HL-60 (cell line): ENCODE measurements around the gene MME.

Experiments used
- DNase-seq, 2 experiments: peaks; one replicate each; pipeline ENCODE4 v3.0.0-alpha.2; 2010 to 2020; ENCODE audit warnings: low read depth in 1 of 2, low spot score in 1 of 2
- H3K27ac ChIP-seq: fragments of 250-450 bp; sonication (Bioruptor Pico); replicated peaks from 2 replicates; pipeline ENCODE4 v1.5.1; 2020; ENCODE audit warnings: mild to moderate bottlenecking, moderate library complexity
- H3K27me3 ChIP-seq: fragments of 250-450 bp; sonication (Bioruptor Pico); 2 replicates; pipeline ENCODE4 v1.5.1; 2021; ENCODE audit warnings: mild to moderate bottlenecking, moderate library complexity; ENCODE audit not compliant: insufficient read depth, poor library complexity, severe bottlenecking
- H3K4me3 ChIP-seq: replicated peaks from 2 replicates; pipeline ENCODE4 v1.5.1; 2011; ENCODE audit warnings: mild to moderate bottlenecking, control low read depth, low read length; ENCODE audit not compliant: insufficient read depth
- CTCF ChIP-seq: IDR thresholded peaks from one replicate; pipeline ENCODE4 v1.5.1; 2011; ENCODE audit warnings: low read length, control low read depth, inconsistent platforms; ENCODE audit not compliant: insufficient read depth
- GABPA ChIP-seq: IDR thresholded peaks from 2 replicates; pipeline ENCODE4 v1.6.1; 2012; ENCODE audit warnings: low read depth
- POLR2AphosphoS5 ChIP-seq: IDR thresholded peaks from 2 replicates; pipeline ENCODE4 v1.6.1; 2012; ENCODE audit warnings: low read depth
- REST ChIP-seq: IDR thresholded peaks from 2 replicates; pipeline ENCODE4 v1.6.1; 2012; ENCODE audit warnings: low read depth; ENCODE audit not compliant: insufficient replicate concordance
- SPI1 ChIP-seq: IDR thresholded peaks from 2 replicates; pipeline ENCODE4 v1.6.1; 2012; ENCODE audit warnings: low read depth, mild to moderate bottlenecking, borderline replicate concordance

MME gene

GRCh38 chr3:155086051-155086450 is 5.9 kb downstream of the MME start:
- TF ChIP-seq GABPA (no peak), REST (no peak), SPI1 (no peak), CTCF (no peak), POLR2AphosphoS5 (no peak)
- Histone ChIP-seq H3K27me3 (peaks cover 4% of the 10 kb centered on the region), H3K4me3 (no peak overlapping the region), H3K27ac (no peak overlapping the region)
- no peak for DNase-seq

GRCh38 chr3:155088706-155089345 is 8.7 kb downstream of the MME start:
- no peak for DNase-seq
- Histone ChIP-seq H3K4me3 (no peak overlapping the region), H3K27me3 (no peaks in the 10 kb centered on the region), H3K27ac (no peak overlapping the region)
- TF ChIP-seq CTCF (no peak), GABPA (no peak), POLR2AphosphoS5 (no peak), SPI1 (no peak), REST (no peak)

- TF ChIP-seq CTCF (no peak), POLR2AphosphoS5 (no peak)
- no peak overlapping the region for H3K27ac ChIP-seq
- no peak for DNase-seq
- H3K4me3 ChIP-seq: no peak overlapping the region
- H3K27me3 ChIP-seq: no peaks in the 10 kb centered on the region
These were observed 9.4 kb downstream of the MME start for GRCh38 chr3:155089495-155089894.

GRCh38 chr3:155093261-155093660 is 13.1 kb downstream of the MME start:
- no peak for DNase-seq
- no peak overlapping the region for H3K4me3 ChIP-seq
- no peaks in the 10 kb centered on the region for H3K27me3 ChIP-seq
- TF ChIP-seq GABPA (no peak), REST (no peak), CTCF (no peak), POLR2AphosphoS5 (no peak), SPI1 (peak; percentile 14; the same call in 1 of the 2 replicates)
- H3K27ac ChIP-seq: no peak overlapping the region
